ENCODE measurements around the gene KIF4A.
"Not testable (repeated sequence)": the region's sequence is repeated elsewhere in the genome, so short reads cannot be mapped to it uniquely, and the experiment has no call there.

Gene KIF4A

GRCh38 chrX:70322784-70323183 is 32.9 kb downstream of the KIF4A start:
- H3K27ac ChIP-seq (ENCODE audit: low read length), result no peak overlapping the region
- DNase-seq, result no peak
- no peaks in the 10 kb centered on the region for H3K9me2 ChIP-seq (replicated peaks; ENCODE audit: insufficient read depth, low read length)
- H3K4me1 ChIP-seq (ENCODE audit: low read length), result no peaks in the 10 kb centered on the region
- no peak for TF ChIP-seq CTCF (IDR thresholded peaks at IDR 0.05; ENCODE audit: low read length)
- TF ChIP-seq EZH2phosphoT487 (IDR thresholded peaks at IDR 0.05; ENCODE audit: low read length), result no peak
- TF ChIP-seq EZH2 (optimal IDR thresholded peaks at IDR 0.05; ENCODE audit: low read depth, low read length), result no peak
- no peaks in the 10 kb centered on the region for H3K9me3 ChIP-seq (replicated peaks; ENCODE audit: insufficient read depth, low read length)
- no peaks in the 10 kb centered on the region for H3K36me3 ChIP-seq (replicated peaks; ENCODE audit: insufficient read depth, low read length)
- 0 out of 2 replicates have a peak, but pooled peaks cover 3% of the 10 kb centered on the region for H3K79me2 ChIP-seq (ENCODE audit: low read length)
- no peak overlapping the region for H2AFZ ChIP-seq (ENCODE audit: low read length)
- H3K4me2 ChIP-seq (ENCODE audit: low read depth, low read length), result no peak overlapping the region
- H3K27me3 ChIP-seq (replicated peaks; ENCODE audit: insufficient read depth, low read length), result no peaks in the 10 kb centered on the region
- H3F3A ChIP-seq (ENCODE audit: insufficient read depth, low read length), result no peaks in the 10 kb centered on the region
- no peak overlapping the region for H3K4me3 ChIP-seq (ENCODE audit: low read length)
- H3K9ac ChIP-seq (ENCODE audit: low read length), result no peak overlapping the region
- H4K20me1 ChIP-seq (ENCODE audit: insufficient read depth, low read length), result no peaks in the 10 kb centered on the region

- not testable (repeated sequence) for H3K9ac ChIP-seq (ENCODE audit: low read length); H2AFZ ChIP-seq (ENCODE audit: low read length); H3K4me3 ChIP-seq (ENCODE audit: low read length); H3K9me2 ChIP-seq (replicated peaks; ENCODE audit: insufficient read depth, low read length); H3K4me1 ChIP-seq (ENCODE audit: low read length); H4K20me1 ChIP-seq (ENCODE audit: insufficient read depth, low read length); H3K79me2 ChIP-seq (ENCODE audit: low read length); H3K4me2 ChIP-seq (ENCODE audit: low read depth, low read length); H3K27ac ChIP-seq (ENCODE audit: low read length); DNase-seq; H3F3A ChIP-seq (ENCODE audit: insufficient read depth, low read length); H3K9me3 ChIP-seq (replicated peaks; ENCODE audit: insufficient read depth, low read length); H3K27me3 ChIP-seq (replicated peaks; ENCODE audit: insufficient read depth, low read length); H3K36me3 ChIP-seq (replicated peaks; ENCODE audit: insufficient read depth, low read length)
These were observed 33.7 kb downstream of the KIF4A start for GRCh38 chrX:70323628-70324027.

GRCh38 chrX:70324326-70324725 is 34.4 kb downstream of the KIF4A start:
- H3F3A ChIP-seq (ENCODE audit: insufficient read depth, low read length), result no peaks in the 10 kb centered on the region
- H3K4me1 ChIP-seq (ENCODE audit: low read length), result no peaks in the 10 kb centered on the region
- H3K9ac ChIP-seq (ENCODE audit: low read length), result no peak overlapping the region
- DNase-seq, result no peak
- TF ChIP-seq EZH2 (optimal IDR thresholded peaks at IDR 0.05; ENCODE audit: low read depth, low read length) (no peak), CTCF (IDR thresholded peaks at IDR 0.05; ENCODE audit: low read length) (no peak), EZH2phosphoT487 (IDR thresholded peaks at IDR 0.05; ENCODE audit: low read length) (no peak)
- H3K79me2 ChIP-seq (ENCODE audit: low read length), result 0 out of 2 replicates have a peak, but pooled peaks cover 3% of the 10 kb centered on the region
- no peak overlapping the region for H2AFZ ChIP-seq (ENCODE audit: low read length)
- no peaks in the 10 kb centered on the region for H3K27me3 ChIP-seq (replicated peaks; ENCODE audit: insufficient read depth, low read length)
- no peak overlapping the region for H3K4me2 ChIP-seq (ENCODE audit: low read depth, low read length)
- H3K27ac ChIP-seq (ENCODE audit: low read length), result no peak overlapping the region
- no peaks in the 10 kb centered on the region for H3K9me2 ChIP-seq (replicated peaks; ENCODE audit: insufficient read depth, low read length)
- no peaks in the 10 kb centered on the region for H3K36me3 ChIP-seq (replicated peaks; ENCODE audit: insufficient read depth, low read length)
- H4K20me1 ChIP-seq (ENCODE audit: insufficient read depth, low read length), result no peaks in the 10 kb centered on the region
- no peak overlapping the region for H3K4me3 ChIP-seq (ENCODE audit: low read length)
- no peaks in the 10 kb centered on the region for H3K9me3 ChIP-seq (replicated peaks; ENCODE audit: insufficient read depth, low read length)

- no peaks in the 10 kb centered on the region for H4K20me1 ChIP-seq (ENCODE audit: insufficient read depth, low read length)
- TF ChIP-seq CTCF (IDR thresholded peaks at IDR 0.05; ENCODE audit: low read length) (no peak), EZH2phosphoT487 (IDR thresholded peaks at IDR 0.05; ENCODE audit: low read length) (no peak), EZH2 (optimal IDR thresholded peaks at IDR 0.05; ENCODE audit: low read depth, low read length) (no peak)
- H2AFZ ChIP-seq (ENCODE audit: low read length), result no peak overlapping the region
- H3K9ac ChIP-seq (ENCODE audit: low read length), result no peak overlapping the region
- no peaks in the 10 kb centered on the region for H3K36me3 ChIP-seq (replicated peaks; ENCODE audit: insufficient read depth, low read length)
- H3K9me2 ChIP-seq (replicated peaks; ENCODE audit: insufficient read depth, low read length), result no peaks in the 10 kb centered on the region
- no peaks in the 10 kb centered on the region for H3F3A ChIP-seq (ENCODE audit: insufficient read depth, low read length)
- no peak overlapping the region for H3K27ac ChIP-seq (ENCODE audit: low read length)
- no peaks in the 10 kb centered on the region for H3K79me2 ChIP-seq (ENCODE audit: low read length)
- no peaks in the 10 kb centered on the region for H3K9me3 ChIP-seq (replicated peaks; ENCODE audit: insufficient read depth, low read length)
- H3K4me2 ChIP-seq (ENCODE audit: low read depth, low read length), result no peak overlapping the region
- H3K4me3 ChIP-seq (ENCODE audit: low read length), result no peak overlapping the region
- no peaks in the 10 kb centered on the region for H3K27me3 ChIP-seq (replicated peaks; ENCODE audit: insufficient read depth, low read length)
- peaks cover 6% of the 10 kb centered on the region for H3K4me1 ChIP-seq (ENCODE audit: low read length)
- no peak for DNase-seq
These were observed 41.3 kb downstream of the KIF4A start for GRCh38 chrX:70331161-70331560.

Measured in MM.1S (cell line).